HG03521 (cell line): ENCODE results near the gene PTGS1.
"Not testable (repeated sequence)": the region's sequence is repeated elsewhere in the genome, so short reads cannot be mapped to it uniquely, and the experiment has no call there.

Experiments used
- ATAC-seq: cut with Tn5 transposase; IDR thresholded peaks from one replicate; pipeline ENCODE4 v1.9.1; 2021; ENCODE audit warnings: mild to moderate bottlenecking, moderate library complexity; ENCODE audit not compliant: unreplicated experiment

The PTGS1 gene

DNA sequence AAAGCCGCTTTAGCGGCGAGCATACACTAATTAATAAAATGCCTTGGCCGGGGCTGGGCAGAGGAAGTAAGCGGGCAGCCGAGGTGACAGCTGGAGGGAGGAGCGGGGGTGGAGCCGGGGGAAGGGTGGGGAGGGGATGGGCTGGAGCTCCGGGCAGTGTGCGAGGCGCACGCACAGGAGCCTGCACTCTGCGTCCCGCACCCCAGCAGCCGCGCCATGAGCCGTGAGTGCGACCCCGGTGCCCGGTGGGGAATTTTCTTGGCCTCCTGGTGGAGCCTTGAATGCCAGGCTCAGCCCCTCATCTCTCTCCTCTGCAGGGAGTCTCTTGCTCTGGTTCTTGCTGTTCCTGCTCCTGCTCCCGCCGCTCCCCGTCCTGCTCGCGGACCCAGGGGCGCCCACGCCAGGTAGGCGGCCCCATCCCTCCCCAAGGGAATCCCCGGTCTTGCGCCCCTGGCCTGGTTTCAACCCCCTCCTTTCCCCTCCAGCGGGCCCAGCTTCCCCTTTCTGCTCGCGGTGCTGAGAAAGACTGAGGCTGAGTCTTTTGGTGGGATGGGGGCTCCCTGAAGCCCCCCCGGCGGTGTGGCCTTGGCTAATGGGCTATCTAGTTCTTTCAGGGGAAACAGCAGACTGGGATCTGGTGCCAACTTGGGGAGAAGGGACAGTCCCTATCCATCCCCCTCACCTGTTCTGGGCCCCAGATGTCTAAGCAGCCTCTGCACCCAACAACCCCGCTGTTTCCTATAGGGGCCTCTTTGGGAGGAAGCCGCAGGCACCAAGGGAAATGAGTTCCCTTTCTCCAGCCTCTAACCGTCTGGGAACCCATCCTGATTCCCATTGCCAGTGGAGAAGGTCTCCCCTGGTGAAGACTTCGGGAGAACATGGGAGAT lies at the start of gene PTGS1:
PTGS1 (plus strand) TSS at position 156 of the 887 bp plus-strand sequence; CDS start at position 217, 61 bp downstream.
- ATAC-seq = no peak

DNA sequence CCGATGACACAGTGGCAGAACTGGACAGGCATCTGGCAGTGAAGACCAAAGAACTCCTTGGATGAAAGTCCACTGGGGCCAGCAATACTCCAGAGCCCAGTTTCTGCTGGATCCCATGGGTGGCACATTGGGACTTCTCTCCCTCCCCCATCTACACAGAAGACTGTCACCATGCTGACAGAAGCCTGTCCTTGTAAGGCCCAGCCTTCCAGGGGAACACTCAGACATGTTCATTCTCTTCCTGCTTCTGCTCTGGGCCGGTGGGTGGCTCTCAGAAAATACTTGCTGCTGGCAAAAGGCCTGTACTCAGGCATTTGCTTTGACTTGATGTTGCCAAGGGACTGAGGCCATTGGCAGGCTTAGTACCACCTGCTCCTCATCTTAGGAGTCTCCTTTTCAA lies 48.3 kb upstream of the PTGS1 start:
- no peak for ATAC-seq

DNA sequence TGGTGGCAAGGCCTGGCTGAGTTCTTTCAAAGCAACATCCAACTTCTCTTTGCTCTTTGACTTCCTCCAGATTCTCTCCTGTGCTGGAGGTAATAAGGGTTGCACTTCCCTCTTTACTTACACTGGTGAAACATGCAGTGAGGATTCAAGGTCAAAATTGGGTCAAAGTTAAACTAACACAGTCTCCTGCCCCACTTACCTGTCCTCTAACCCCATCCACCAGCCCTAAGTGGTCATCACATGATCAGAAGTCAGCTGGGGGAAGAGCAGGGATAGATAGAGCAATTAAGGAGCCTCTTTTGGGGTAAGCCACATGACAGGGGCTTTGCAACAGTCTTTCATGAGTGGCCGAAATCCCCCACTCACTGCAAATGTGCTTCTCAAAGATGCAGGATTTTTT lies 46.2 kb upstream of the PTGS1 start:
- not testable (repeated sequence) for ATAC-seq

DNA sequence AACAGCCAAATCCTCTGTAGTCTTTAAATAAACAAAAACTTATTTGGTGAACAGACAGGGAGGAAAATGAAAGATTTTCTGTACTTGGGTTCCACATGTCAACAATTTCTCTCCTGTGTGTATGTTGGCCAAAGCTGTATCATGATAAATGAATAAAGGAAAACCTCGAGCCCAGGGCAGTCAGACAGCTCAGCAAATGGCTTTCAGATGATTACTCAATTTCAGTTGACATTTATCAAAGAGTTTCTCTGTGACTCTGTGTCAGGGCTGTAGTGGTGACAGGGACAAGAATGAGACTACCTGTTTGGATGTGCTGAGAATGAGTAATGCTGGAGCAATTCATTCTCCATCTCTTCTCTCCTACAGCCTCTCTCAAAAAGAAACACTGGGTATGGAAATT lies 45.7 kb upstream of the PTGS1 start:
- ATAC-seq = no peak

DNA sequence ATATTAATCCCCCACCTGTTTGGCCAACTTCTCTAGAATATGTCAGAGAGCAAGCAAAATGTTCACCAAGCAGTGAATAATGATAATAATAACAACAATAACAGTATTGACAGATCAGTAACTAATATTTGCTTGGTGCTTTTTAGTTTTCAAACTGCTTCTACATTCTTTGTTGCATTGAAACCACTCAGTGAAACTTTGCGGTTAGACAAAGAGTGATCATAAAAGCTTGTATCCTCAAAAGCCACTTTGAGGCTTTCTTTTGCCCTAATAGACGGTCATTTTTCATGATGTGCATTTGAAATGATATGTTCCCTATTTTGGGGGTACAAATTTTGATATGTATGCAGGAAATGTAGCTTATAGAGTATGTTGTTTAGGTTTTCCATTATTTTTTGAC lies 43.6 kb upstream of the PTGS1 start:
- ATAC-seq = no peak

DNA sequence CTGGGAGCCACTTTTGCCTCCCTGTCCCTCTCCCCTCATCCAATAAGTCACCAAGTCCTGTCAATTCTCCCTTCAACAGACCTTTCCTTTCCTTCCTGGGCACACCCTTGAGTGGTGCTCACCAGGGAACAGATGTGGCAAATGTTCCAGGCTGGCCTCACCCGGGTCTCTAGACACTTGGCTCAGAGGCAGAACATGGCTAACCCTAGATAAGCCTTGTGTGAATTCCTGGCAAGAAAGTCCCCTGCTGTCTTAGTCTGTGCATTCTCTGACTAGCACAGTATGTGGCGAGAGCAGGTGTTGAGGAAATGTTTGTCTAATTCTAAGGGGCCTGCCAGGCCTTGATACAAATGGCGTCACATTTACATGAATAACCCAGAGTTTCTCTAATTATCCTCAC lies 41.2 kb upstream of the PTGS1 start:
- ATAC-seq = no peak

DNA sequence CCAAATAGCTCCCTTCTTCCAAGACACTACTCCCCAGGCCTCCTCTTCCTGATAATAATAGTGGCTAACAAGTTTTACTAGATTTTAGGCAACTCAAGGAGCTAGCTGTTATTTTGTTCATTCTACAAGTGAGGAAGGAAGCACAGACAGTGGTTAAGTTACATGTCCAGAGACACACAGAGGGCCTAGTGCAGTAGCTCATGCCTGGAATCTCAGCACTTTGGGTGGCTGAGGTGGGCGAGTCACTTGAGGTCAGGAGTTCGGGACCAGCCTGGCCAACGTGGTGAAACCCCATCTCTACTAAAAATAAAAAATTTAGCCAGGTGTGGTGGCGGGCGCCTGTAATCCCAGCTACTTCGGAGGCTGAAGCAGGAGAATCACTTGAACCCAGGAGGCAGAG lies 40.4 kb upstream of the PTGS1 start:
- ATAC-seq = not testable (repeated sequence)

DNA sequence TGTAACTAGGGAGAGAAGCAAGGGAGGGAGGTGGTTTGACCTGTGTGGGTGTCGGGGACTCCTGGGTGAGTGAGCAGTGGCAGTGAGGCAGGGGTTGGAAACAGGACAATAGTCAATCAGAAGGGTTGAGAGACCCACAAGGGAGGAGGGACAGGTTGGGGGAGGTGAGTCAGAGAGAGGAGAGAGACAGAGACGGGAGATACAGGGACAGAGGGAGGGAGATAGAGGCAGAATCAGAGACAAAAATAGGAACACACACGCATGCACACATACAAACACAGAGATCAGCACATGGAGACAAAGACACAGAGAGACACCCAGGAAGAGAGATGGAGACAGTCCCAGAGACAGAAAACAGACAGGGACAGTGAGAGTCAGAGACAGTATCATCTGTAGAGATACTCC lies 39.3 kb upstream of the PTGS1 start:
- no peak for ATAC-seq

DNA sequence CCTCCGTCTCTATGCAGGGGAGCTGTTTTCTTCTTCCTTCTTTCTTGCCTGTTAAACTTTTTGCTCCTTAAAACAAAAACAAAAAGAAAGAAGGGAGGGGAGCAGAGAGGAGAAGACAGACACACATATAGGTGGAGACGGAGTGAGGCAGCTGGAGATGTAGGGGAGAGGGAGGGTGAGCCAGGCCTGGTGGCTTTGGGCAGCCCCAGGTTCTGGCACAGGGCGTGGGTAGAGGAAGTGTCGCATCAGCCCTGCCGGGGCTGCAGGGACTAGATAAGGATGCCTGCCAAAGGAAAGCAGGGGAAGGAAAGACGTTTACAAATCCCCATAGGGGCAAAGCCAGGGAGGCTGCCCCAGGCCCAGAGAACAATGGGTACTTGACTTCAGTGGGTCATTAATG lies 38.7 kb upstream of the PTGS1 start:
- ATAC-seq = no peak

DNA sequence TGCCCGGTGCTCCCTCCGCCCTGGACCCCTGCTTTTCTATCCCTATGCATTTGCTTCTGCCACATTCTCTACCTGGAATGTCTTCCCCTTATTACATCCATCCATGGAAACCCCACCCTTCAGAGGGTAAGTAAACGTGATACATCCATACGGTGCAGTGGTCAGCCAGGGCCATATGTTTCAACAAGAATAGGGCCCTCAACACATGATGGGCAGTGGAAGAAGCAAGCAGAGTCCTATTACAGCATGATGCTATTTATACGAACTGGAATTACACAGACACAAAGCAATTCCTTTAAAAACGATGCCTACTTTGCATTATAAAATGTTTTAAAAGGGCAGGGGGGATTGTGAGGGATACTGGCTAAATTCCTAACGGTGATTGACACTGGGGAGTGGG lies 38.2 kb upstream of the PTGS1 start:
- no peak for ATAC-seq

DNA sequence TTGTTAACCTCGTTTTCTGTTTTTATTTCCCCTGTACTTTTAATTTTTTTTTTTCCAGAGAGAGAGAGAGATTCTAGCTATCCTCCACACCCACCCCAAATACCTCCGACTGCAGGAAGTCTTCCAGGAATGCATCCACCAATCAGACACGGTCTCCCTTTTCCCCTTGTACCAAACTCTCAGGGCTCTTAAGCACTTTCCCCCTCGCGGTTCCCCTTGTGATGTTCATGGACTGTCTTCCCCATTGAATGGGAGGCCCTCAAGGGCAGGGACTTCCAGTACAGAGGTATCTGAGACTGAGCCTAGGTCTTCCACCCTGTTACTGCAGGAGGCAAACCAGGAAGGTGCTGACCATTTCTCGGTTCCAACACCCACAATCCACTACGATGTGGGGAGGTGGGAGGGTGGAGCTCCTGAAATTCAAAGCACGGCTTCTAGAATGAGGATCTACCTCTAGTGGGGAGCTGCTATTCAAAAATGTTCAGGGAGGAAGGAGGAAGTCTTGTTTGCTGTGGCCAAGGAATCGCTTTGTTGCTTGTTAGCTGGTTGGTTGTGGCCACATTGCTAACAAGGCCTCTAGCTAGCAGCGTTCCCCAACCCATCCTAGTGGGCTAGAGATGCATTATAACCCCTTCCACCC lies 37.5 kb upstream of the PTGS1 start:
- no peak for ATAC-seq

DNA sequence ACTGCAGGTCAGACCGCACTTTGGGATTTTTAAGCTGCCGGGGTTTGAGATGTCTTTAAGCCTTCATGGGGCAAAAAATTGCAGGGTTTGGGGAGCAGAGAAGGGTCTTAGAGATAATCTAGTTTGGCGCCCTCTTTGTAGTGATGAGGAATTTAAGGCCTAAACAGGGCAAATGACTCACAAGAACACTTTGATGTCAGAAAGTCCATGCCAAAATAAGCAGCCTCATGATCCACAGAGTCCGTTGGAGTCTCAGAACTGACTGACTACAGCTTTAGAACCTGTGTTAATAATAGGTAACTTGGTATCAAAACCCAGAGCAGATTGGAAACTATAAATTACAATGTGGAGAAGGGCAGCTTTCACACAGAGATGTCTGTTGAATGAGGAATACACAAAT lies 35.9 kb upstream of the PTGS1 start:
- no peak for ATAC-seq

DNA sequence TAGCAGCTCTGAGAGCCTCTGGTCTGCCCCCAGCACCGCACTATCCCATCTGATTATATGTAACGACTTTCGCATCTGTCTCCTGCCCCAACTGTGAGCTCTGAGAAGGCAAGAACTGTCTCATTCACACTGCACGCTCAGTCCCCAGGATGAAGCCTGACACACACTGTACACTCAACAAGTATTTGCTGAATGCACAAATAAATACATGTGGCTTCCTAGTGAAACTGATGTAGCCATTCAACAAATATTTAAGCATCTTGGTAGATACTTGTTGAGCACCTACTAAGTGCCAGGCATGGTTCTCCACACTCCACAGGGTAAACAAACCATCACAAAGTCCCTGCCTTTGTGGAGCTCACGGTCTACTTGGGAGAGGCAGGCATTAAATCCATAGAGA lies 34.6 kb upstream of the PTGS1 start:
- no peak for ATAC-seq

DNA sequence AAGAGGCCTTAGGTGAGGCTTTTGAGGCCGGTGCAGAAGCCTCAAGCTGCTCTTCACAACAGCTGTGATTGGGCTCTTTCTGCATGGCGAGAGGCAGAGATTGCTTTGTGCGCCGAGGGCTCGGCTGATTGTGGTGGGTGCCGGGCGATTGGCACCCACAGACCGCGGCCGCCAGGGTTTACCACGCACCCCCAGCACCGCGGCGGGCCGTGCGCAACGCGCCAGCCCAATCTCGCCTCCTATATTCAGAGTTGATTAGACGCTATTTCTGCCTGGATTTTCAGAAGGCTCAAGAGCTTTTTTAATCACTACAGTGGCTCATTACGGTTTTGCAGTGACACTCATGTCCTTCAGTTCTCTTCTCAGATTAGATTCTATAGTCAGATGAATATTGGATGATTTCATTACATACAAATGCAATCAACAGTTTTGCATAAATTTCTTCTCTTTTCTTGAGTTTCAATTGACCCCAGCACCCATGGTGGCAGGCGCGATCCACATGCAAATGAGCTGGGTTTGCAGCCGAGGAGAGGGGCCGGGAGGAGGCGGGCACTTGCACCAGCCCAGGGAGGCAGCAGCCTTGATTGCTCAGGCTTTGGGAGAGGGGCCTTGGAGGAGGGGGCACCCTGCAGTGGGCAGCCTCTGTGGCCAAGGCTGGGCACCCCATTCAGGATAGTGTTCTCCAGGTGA lies 33.8 kb upstream of the PTGS1 start:
- ATAC-seq = no peak

DNA sequence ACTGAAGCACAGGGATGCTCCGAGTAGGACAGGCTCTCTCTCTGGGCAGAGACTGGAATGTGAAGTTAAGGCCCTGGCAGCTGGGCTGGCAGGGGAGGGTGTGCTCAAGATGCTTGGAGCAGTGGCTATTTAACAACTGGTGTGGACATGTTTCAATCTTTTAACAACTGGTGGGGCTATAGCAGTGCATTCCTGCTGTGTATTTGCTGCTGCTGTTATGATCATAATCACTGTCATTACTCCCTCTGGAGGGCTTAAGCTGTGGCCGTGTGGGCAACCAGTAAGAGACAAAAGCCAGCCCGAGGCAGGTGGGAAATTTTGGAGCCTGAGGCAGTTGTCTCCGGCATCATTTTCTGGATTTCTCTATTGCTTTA lies 33.3 kb upstream of the PTGS1 start:
- ATAC-seq = no peak

DNA sequence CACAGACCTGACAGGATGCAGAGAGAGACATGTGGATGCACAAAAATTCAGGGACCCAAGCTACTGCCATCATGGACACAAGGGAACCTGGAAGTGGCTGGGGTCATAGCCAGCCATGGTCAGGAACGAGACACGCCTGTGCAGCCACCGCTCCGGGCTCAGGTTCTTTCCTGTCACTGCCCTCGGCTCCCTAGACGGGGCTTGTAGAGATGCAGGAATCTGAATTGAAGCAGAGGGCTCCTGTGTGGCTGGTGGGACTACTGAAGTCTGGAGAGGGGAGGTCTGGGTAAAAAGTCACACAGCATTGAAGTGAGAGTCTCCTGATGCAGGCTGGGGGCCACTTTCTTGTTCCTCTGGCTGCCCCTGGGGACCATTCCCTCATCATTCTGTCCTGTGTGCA lies 32.3 kb upstream of the PTGS1 start:
- no peak for ATAC-seq

DNA sequence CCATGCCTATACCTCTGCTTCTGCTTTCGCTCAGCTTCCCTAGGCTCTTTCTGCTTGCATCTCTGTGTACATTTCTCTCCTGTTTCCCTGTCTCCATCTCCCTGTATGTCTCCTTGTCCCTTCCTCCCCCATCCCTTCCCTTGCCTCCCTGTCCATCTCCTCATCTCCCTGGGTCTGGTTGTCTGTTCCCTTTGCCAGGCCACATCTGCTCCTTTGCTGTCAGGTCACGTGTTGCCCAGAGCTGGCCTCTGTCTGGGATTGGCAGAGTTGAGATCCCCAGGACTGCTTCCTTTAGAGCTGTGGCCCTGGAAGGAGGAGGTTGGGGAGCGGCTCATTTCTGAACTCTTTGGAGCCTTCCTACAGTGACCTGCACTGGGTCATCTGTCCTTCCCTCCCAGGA lies 31.8 kb upstream of the PTGS1 start:
- ATAC-seq = no peak

DNA sequence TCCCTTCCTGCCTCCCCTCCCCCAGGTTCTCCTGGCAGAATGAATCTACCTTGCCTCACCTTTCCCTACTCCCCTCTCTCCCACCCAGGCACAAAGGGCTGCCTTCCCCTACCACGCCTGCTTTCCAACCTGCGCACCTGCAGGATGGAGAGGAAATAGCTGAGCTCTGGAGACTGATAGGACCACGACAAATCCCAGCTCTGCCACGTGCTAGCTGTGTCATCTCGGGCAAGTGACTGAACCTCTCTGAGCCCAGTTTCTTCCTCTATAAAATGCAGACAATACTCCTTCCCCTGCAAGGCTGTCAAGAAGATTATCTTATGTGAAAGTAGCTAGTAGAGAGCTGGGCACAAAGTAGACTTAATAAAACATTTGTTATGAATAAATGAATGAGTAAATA lies 31.2 kb upstream of the PTGS1 start:
- no peak for ATAC-seq

DNA sequence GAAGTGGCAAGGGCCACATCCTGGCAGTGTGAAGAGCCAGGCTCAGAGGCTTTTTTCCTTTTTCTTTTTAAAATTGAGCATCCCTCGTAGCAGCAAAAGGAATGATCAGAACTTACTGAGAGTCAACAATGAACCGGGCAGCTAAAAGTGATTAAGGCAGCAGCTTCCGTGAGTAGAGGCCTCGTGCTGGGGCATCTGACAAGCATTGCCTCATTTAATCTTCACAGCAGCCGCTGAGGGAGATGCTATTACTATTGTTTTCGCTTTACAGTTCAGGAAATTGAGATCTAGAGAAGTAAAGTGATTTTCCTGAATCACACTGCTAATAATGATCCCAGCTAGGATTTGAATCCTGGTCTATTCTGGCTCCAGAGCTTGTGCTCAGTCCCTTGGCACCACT lies 30.7 kb upstream of the PTGS1 start:
- ATAC-seq = no peak

DNA sequence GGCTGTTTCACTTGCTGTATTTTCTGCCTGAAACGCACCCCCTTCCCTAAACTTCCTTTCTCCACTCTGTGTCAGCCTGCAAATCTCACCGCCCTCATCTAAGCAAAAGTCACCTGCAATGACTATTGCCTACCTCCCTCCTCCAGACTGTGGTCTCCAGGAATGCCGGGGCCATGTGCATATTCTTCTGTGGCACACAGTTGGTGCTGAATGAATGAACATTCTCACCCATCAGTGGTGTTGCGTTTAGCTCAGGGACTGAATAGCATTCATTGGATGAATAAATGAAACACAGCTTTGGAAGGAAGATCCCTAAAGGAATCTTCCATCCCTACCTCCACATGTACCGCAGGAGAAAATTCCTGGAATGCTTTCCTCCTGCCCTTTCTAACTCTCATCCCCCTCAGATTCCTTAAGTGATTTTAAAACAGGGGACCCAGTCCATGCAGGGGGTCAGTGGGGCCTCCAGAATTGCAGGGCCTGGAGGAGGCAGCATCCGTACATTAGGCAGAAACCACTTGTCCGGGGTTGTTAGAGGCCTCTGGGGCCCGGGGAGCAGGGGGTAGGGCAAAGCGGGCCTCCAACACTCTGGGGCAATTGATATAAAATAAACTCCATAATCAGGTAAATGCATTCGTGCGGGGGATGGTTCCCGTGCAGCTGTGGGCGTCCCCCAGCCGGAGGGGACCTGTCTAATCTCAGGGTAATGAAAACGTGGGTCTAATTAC lies 28.3 kb upstream of the PTGS1 start:
- no peak for ATAC-seq
